Right atrium auricular region (tissue), 2 donors: ENCODE data around the gene NAGA. TPM values are rescaled to one million over a fixed set of nuclear protein-coding genes. Genes with fewer than 3 reads are reported as not detected.

ENCODE experiments used
- total RNA-seq, 2 donors: library from RNA; depleted of rRNA; stranded (reverse); fragments of >200 nt; gene quantifications; one replicate each; pipeline ENCODE4 v1.1.0, GENCODE V29; 2016

Gene NAGA
- total RNA-seq, 2 donors from 2014 or later, result 19.1 to 21.7 TPM

Other genes with a start within 250 kb of the NAGA start
- gene SREBF2, start 237.7 kb downstream of the NAGA start, total RNA-seq, result 10 to 100 TPM; 45.6 to 61.4 TPM
- gene SHISA8, start 155.7 kb downstream of the NAGA start, total RNA-seq, result under 1 TPM; 0.31 to 0.67 TPM
- under 1 TPM; 0.11 to 0.12 TPM for gene TNFRSF13C, start 144.0 kb downstream of the NAGA start, total RNA-seq
- not detected for gene CENPM, start 123.7 kb downstream of the NAGA start, total RNA-seq
- gene SEPTIN3, start 101.4 kb downstream of the NAGA start, total RNA-seq, result under 1 TPM in 1 of 2 donors, not detected in 1; 0.07 TPM
- under 1 TPM in 1 of 2 donors, not detected in 1; 0.22 TPM for gene WBP2NL, start 72.0 kb downstream of the NAGA start, total RNA-seq
- gene PHETA2, start 3.4 kb upstream of the NAGA start, total RNA-seq, result 10 to 100 TPM in 1 of 2 donors, 1 to 10 TPM in 1; 6.5 to 12.7 TPM
- 10 to 100 TPM in 1 of 2 donors, 1 to 10 TPM in 1; 9.6 to 11.9 TPM for gene SMDT1, start 8.9 kb upstream of the NAGA start, total RNA-seq
- 100 to 1,000 TPM; 143 to 185 TPM for gene NDUFA6, start 20.0 kb upstream of the NAGA start, total RNA-seq
- not detected for gene CYP2D6, start 60.0 kb upstream of the NAGA start, total RNA-seq
- gene TCF20, start 199.8 kb upstream of the NAGA start, total RNA-seq, result 10 to 100 TPM; 13.6 to 15.5 TPM